CD4-positive, alpha-beta T cell treated with Interleukin-4 for 1 hour (primary cell): ENCODE data around the gene HDAC1.
A peak's percentile ranks its signal among the peaks of the same experiment; 100 is the strongest.
"Not testable (repeated sequence)": the region's sequence is repeated elsewhere in the genome, so short reads cannot be mapped to it uniquely, and the experiment has no call there.

Experiments
- DNase-seq, 2 donors: peaks; one replicate each; pipeline ENCODE4 v3.0.0-alpha.2; 2020 to 2022

Gene HDAC1

GRCh38 chr1:32274646-32275340 lies 17.1 kb upstream of the HDAC1 start:
- no peak for DNase-seq

- no peak for DNase-seq
Measured at GRCh38 chr1:32275424-32275823, 16.5 kb upstream of the HDAC1 start.

- no peak for DNase-seq
Measured at GRCh38 chr1:32276032-32276782, 15.7 kb upstream of the HDAC1 start.

- not testable (repeated sequence) for DNase-seq
Measured at GRCh38 chr1:32284777-32285176, 7.1 kb upstream of the HDAC1 start.

- DNase-seq: no peak
Measured at GRCh38 chr1:32285658-32286057, 6.2 kb upstream of the HDAC1 start.

GRCh38 chr1:32286763-32287162 lies 5.1 kb upstream of the HDAC1 start:
- no peak for DNase-seq

GRCh38 chr1:32289256-32289655 lies 2.6 kb upstream of the HDAC1 start:
- DNase-seq: no peak

GRCh38 chr1:32291145-32291707 lies 657 bp upstream of the HDAC1 start:
- no peak for DNase-seq

- not testable (repeated sequence) for DNase-seq
Measured at GRCh38 chr1:32298211-32298610, 6.3 kb downstream of the HDAC1 start.

- DNase-seq: no peak
Measured at GRCh38 chr1:32299327-32299726, 7.4 kb downstream of the HDAC1 start.

GRCh38 chr1:32303358-32303757 lies 11.5 kb downstream of the HDAC1 start:
- DNase-seq: no peak

- DNase-seq: no peak
Measured at GRCh38 chr1:32303997-32304622, 12.2 kb downstream of the HDAC1 start.

GRCh38 chr1:32305310-32305709 lies 13.4 kb downstream of the HDAC1 start:
- no peak for DNase-seq

- no peak for DNase-seq
Measured at GRCh38 chr1:32307324-32307723, 15.4 kb downstream of the HDAC1 start.

- no peak for DNase-seq
Measured at GRCh38 chr1:32309960-32310359, 18.1 kb downstream of the HDAC1 start.

GRCh38 chr1:32311709-32312393 lies 20.0 kb downstream of the HDAC1 start:
- no peak for DNase-seq

- no peak for DNase-seq
Measured at GRCh38 chr1:32316903-32317277, 25.0 kb downstream of the HDAC1 start.

- DNase-seq: no peak
Measured at GRCh38 chr1:32318127-32318869, 26.4 kb downstream of the HDAC1 start.

GRCh38 chr1:32321712-32322291 lies 29.9 kb downstream of the HDAC1 start:
- peak; percentile 34 to 61 for DNase-seq

GRCh38 chr1:32327204-32327603 lies 35.3 kb downstream of the HDAC1 start:
- no peak for DNase-seq

- DNase-seq: no peak
Measured at GRCh38 chr1:32329931-32330466, 38.1 kb downstream of the HDAC1 start.
